Keratinocyte (primary cell): ENCODE data around the gene AK9.

Source experiments
- CTCF ChIP-seq, 3 experiments: IDR thresholded peaks in 1 of 3; conservative IDR thresholded peaks in 1 of 3; optimal IDR thresholded peaks in 1 of 3; 2 replicates in 2 of 3; 3 replicates in 1 of 3; pipeline versions ENCODE3 to v1.5.1; 2011; ENCODE audit warnings: low read length in 3 of 3, mild to moderate bottlenecking in 3 of 3, moderate library complexity in 2 of 3, control low read depth in 1 of 3, inconsistent platforms in 1 of 3; ENCODE audit not compliant: insufficient read depth in 2 of 3; ENCODE audit errors: extremely low read depth in 1 of 3
- EZH2 ChIP-seq: IDR thresholded peaks from one replicate; pipeline ENCODE4 v1.6.1; 2012; ENCODE audit warnings: inconsistent platforms, mild to moderate bottlenecking, low read length, moderate library complexity

DNA sequence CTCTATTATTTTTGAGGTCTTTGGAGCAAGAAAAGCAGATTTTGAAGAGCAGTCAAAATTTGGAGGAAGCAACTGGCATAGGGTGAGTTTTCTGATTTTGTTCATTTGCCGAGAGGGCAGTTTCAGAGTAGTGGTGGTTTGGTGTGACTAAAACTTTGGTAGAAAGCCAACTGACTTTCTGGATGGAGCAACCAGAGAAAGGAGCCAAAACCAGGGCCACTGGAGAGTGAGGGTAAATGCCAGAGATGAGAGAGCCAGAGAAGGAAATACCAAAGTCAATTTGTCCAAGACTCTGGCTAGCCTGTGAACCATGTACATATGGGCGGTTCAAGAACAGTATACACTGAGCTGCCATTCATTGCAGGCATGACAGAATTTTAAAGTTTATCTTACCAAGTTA is 167.5 kb downstream of the AK9 start:
- TF ChIP-seq CTCF (optimal IDR thresholded peaks at IDR 0.05 in 1 of 3, IDR thresholded peaks at IDR 0.05 in 1 of 3, conservative IDR thresholded peaks at IDR 0.05 in 1 of 3; ENCODE audit: extremely low read depth in 1 of 3, insufficient read depth in 2 of 3, low read length in 3 of 3) (no peak), EZH2 (no peak)
